GM19328 (cell line): ENCODE data around the gene F2RL2.
A peak's percentile ranks its signal among the peaks of the same experiment; 100 is the strongest.

Source experiments
- ATAC-seq: cut with Tn5 transposase; IDR thresholded peaks from one replicate; pipeline ENCODE4 v1.9.1; 2021; ENCODE audit warnings: mild to moderate bottlenecking, moderate library complexity; ENCODE audit not compliant: unreplicated experiment

F2RL2 gene

GRCh38 chr5:76590027-76590426, 33.2 kb downstream of the F2RL2 start:
- ATAC-seq: no peak

DNA sequence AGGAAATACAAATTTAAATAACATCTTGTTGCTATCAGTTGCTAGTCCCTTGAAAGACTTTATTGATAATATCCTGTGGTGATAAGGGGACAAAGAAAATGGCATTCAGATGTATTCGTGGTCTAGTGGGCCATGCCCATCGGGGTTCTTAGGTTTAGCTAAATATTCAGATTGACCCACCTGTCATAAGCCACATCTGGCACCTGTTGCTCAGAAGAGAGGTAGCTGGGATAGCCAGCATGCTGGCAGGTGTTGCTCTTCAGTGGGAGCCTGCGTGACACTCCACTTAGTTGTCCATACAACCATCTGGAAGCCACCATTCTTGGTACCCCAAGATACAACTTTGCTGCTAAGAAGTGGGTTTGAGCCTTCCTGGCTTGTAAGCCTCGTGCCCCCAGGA, 36.7 kb downstream of the F2RL2 start:
- ATAC-seq: no peak

DNA sequence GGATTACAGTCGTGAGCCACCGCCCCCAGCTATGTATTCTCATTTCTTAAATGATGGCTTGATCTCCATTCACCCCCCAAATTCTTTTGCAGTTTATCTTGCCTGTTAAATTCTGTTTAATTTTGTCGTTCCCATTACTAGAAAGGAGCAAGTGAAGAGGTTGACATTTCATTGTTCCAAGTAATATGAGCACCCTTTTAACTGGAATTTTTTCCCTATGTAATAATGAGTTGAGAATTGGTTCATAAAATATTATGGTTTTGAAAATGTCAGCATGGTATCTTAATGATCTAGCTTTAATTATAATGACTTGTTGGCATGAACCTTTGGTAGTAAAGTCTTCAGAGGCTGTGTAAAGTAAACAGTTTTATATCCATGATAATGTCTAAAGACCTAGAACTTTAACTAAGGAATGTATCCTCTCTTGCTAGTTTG, 37.4 kb downstream of the F2RL2 start:
- no peak for ATAC-seq

GRCh38 chr5:76583163-76584047, 39.8 kb downstream of the F2RL2 start:
- no peak for ATAC-seq

DNA sequence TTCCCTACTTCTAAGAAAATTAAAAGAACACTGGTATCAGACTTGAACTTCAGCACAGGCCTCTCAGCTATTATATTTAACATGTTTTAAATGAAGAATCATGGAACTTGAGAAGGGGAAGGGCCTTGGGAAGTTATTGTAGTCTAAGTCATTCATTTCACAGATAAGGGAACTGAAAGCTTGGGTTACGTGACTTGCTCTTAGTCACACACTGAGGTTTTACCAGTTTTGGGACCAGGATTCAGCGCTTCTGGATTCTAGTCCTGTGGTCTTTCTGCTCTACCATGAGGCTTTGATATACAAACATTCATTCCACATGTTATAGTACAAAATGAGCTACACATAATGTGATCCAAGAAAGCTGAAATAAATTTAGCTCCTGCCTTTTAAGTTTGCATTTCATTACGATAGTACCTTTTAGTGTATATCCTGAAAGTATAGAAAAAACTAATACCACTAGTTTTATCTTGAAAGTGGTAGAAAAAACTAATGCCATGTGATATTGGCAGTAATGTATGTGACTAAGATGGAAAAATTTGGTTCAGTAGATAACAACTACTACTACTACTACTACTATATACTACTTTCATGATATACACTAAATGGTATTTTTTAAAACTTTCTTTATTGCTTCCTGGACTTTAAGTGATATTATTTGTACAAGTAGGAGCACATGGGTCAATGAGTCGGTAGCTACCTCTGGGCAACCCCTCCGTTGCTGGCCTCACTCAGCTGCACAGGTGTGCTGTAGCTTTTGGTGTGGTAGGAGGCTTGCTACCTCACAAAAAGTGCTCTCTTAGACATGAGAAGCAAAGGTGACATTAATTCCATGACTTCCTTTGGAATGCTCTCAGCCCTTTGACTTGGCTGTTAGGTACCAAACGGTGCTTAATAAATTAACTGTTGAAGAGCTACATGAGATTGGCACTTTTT, 40.7 kb downstream of the F2RL2 start:
- peak; percentile 81 for ATAC-seq

DNA sequence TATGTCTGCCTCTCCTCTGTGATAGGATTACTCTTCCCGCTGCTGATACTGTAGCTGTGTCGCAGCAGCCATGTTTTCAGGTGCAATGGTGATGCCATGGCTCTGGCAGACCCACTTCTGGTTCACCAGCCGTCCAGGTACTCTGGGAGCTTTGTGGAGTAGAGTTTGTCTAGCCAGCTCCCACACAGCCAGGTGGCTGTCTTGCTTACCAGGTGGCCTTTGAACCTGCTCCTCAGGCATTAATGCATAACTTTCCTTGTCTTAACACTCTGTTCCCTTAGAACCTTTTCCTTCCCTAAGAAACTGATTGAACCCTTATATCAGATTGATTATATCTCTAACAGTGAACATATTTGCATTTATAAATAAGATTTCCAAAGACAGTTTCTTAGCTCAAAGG, 42.2 kb downstream of the F2RL2 start:
- ATAC-seq: no peak

- ATAC-seq: no peak
These were observed 43.9 kb downstream of the F2RL2 start for GRCh38 chr5:76579166-76579937.

DNA sequence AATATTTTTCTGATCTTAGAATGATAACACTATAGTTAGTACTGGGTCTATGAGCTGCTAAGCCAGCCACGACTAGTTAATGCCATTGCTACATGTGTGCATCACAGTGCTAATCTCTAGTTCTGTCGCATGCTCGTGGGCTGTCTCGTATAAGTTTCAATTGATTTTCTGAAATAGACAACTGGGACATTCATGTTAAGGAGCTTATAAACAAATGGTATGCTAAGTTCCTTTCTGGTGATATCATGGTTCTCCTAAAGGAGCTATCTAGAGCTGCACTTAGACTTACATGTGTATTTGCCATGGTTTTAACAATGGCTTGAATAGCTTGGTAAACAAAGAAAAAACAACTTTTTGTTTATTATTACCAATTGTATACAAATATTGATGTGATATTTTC, 46.2 kb downstream of the F2RL2 start:
- ATAC-seq: no peak

- ATAC-seq: no peak
These were observed 46.8 kb downstream of the F2RL2 start for GRCh38 chr5:76576450-76576849.

DNA sequence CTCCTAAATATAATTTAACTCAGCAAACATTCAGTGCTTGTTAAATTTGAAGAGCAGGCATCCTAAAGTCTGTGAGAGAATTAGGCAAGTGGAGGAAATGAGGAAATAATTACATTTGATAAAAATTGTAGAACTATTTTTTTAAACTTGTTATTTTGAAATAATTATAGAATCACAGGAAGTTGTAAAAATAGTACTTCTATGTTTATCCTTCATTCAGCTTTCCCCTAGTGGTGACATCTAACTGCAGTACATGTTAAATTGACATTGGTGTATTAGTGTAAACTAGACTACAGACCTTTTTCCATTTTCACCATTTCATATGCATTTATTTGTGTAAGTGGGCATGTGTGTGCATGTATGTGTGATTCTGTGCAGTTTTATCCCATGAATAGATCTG, 51.6 kb downstream of the F2RL2 start:
- no peak for ATAC-seq

GRCh38 chr5:76570153-76570552, 53.0 kb downstream of the F2RL2 start:
- ATAC-seq: no peak
